Stimulated activated CD4-positive, alpha-beta T cell treated with anti-CD3 and anti-CD28 coated beads, Interleukin-2, amount 100 ng/mL, for 4 hours (primary cell): ENCODE results near the gene MT1F.
"Not testable (repeated sequence)": the region's sequence is repeated elsewhere in the genome, so short reads cannot be mapped to it uniquely, and the experiment has no call there.

ENCODE experiments used
- DNase-seq: peaks from one replicate; pipeline ENCODE4 v3.0.0-alpha.2; 2020; ENCODE audit warnings: low read depth

MT1F gene

DNA sequence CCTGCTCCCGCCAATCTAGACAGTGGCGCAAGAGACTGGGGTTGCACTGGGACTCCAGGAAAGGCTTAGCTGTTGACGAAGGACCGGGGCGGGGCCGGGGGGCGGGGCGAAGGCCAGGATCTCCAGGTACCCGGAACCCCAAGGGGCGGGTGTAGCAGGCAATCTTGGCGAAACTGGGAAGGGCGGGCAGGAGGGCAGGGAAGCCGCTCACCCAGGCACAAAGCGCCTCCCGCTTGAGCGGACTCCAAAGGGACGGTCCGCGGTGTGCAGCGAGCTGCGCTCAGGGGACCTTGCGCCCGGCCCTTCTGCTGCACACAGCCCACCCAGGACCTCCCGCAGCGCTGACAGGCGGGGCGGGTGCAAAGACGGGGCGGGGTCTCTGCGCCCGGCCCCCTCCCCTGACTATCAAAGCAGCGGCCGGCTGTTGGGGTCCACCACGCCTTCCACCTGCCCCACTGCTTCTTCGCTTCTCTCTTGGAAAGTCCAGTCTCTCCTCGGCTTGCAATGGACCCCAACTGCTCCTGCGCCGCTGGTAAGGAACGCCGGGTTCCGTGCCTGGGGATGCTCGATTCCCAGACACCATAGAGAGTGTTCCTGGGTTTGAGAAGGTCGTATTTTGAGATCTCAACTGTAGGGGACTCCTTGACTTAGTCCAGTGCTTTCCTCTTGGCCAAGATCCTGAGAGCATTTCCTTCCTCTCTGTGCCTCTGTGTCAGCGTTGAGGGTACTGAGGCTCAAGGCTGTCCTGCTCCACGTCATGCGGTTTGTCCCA lies at the start of gene MT1F:
Gene MT1F (plus strand): TSS at position 405 of the 772 bp plus-strand sequence. CDS start 100 bp downstream, at position 505.
- DNase-seq: peak; percentile 44

- DNase-seq: peak; percentile 83
Observed at GRCh38 chr16:56608043-56608875, 49.5 kb upstream of the MT1F start, which contains the start of gene MT2A. TSS of gene MT2A (plus strand) at chr16:56608584. CDS start at chr16:56608656, 72 bp downstream.

GRCh38 chr16:56608876-56609462 lies 48.8 kb upstream of the MT1F start:
- DNase-seq: no peak

DNA sequence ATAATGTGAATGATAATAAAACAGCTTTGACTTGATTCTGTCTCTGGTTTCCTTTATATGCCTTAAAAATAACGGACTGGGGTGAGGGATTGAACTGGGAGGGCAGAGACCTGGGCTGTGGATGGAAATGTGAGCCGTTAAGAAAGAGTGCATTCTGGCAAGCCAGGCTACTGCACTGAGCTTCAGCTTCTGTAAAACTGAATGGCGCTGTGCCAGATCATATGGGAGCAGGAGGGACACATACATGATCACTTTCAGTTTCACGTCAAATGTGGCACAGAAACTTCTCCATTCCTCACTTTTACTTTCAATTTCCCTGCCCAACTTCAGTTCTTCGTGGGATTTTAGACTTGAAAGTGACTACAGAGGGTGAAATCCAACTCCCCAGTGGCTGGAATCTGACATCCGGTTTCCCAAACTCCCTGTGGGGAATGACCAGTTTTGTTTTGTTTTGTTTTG lies 48.3 kb upstream of the MT1F start:
- DNase-seq: peak; percentile 72

GRCh38 chr16:56610017-56610608 lies 47.6 kb upstream of the MT1F start:
- peak; percentile 76 for DNase-seq

GRCh38 chr16:56610609-56611111 lies 47.1 kb upstream of the MT1F start:
- DNase-seq: peak; percentile 26

DNA sequence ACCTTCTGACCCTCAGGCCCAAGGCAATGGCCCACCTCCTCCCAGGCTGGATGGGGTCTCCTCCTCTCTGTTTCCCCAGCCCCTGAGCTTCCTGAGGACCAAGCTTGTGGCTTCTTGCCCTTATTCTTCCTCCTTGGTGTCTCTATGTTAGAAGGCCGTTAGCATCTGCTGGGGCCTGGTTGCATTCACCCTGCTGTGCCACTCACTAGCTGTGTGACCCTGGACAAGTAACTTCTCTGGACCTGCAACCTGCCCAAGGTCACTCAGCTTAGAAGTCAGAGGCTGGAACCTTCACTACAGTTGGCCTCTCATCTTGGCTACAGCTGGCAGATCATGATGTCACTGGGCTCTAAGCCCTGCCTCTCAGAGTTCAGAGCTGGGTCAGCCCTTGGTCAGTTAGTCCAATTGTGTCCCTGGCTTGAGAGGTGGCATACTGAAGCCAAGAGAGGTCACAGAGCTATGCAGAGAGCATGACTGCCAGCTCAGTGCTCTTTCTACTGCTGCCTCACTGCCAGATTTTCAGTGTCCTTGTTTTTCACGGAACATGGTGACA lies 46.4 kb upstream of the MT1F start:
- DNase-seq: no peak

DNA sequence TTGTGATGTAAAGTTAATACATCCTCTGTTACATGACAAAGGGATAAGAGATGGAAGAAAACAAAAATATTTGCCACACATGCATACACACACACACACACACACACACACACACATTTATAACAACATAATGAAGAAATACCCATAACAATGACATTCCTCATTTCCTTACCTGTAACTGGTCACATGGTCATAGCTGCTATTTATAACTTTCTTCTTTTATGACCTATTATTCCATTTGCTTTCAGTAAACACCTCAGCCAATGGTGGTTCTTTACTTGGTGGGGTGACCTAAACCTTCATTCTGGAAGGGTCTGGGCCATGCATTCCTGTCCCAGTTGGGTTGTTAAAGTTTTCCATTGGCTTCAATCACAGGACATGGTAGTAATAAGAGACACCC lies 44.1 kb upstream of the MT1F start:
- no peak for DNase-seq

DNA sequence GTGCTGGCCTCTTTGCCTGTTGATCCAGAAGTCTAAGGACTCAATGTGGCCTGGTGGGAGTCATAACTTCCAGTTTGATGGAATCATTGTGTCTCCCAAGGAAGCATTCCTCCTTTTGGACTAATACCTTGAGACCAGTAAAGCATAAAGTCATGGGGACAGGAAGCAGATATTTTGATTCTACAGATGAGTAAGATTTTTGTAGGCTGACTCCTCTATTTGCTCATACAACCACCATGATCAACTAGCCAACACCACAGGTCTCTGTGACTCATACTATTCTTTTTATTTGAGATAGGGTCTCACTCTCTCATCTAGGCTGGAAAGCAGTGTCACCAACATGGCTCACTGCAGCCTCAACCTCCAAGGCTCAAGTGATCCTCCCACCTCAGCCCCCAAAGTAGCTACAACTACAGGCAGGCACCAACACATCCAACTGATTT lies 43.2 kb upstream of the MT1F start:
- DNase-seq: no peak

GRCh38 chr16:56615353-56615752 lies 42.4 kb upstream of the MT1F start:
- no peak for DNase-seq

GRCh38 chr16:56616608-56617211 lies 41.0 kb upstream of the MT1F start:
- DNase-seq: no peak

- DNase-seq: peak; percentile 35
Observed at GRCh38 chr16:56617212-56618085, 40.3 kb upstream of the MT1F start.

GRCh38 chr16:56618138-56618537 lies 39.6 kb upstream of the MT1F start:
- DNase-seq: no peak

GRCh38 chr16:56620339-56620897 lies 37.3 kb upstream of the MT1F start:
- DNase-seq: no peak

DNA sequence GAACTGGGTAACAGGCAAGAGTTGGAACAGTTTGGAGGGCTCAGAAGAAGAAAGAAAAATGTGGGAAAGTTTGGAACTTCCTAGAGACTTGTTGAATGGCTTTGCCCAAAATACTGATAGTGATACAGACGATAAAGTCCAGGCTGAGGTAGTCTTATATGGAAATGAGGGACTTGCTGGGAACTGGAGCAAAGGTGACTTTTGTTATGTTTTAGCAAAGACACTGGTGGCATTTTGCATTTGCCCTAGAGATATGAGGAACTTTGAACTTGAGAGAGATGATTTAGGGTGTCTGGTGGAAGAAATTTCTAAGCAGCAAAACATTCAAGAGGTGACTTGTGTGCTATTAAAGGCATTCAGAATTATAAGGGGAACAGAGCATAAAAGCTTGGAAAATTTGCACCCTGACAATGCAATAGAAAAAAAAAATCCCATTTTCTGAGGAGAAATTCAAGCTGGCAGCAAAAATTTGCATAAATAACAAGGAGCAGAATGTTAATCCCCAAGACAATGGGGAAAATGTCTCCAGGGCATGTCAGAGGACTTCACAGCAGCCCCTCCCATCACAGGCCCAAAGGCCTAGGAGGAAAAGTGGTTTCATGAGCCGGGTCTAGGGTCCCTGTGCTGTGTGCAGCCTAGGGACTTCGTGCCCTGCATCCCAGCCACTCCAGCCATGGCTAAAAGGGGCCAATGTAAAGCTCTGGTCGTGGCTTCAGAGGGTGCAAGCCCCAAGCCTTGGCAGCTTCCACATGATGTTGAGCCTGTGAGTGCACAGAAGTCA lies 35.9 kb upstream of the MT1F start:
- DNase-seq: not testable (repeated sequence)

GRCh38 chr16:56623184-56623583 lies 34.6 kb upstream of the MT1F start:
- DNase-seq: not testable (repeated sequence)

GRCh38 chr16:56623637-56624036 lies 34.1 kb upstream of the MT1F start:
- no peak for DNase-seq

DNA sequence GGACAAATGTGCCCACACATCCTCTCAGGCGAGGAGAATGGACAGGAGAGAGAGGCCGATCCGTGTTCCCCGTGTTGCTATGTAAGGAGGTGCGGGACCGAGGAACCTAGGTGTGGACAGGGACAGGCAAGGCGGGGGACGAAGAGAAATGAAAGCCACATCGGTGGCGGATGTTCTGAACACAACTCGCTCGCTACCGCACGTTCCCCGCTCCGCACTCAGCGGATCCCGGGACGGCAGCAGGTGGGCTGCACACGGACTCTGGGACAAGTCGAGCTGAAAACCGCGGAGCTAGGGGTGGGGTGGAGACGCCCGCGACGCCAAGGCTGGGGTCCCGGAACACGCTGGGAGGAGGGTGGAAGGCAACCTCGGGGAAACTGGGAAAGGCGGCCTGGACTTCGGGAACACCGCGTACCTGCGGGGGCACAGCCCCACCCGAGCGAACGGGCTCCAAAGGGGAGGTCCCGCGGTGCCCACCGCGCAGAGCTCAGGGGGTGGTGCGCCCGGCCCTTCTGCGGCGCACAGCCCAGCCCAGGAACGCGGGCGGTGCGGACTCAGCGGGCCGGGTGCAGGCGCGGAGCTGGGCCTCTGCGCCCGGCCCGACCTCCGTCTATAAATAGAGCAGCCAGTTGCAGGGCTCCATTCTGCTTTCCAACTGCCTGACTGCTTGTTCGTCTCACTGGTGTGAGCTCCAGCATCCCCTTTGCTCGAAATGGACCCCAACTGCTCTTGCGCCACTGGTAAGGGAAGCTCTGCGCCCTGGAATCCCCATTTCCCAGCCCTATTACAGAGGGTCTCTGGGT lies 32.4 kb upstream of the MT1F start, which contains the start of gene MT1E:
Gene MT1E (plus strand): TSS at position 642 of the 803 bp plus-strand sequence. CDS start 71 bp downstream, at position 713.
- DNase-seq: no peak
